Activated CD4-positive, alpha-beta T cell treated with anti-CD3 and anti-CD28 coated beads, Interleukin-2, amount 50 U/mL, for 24 hours (primary cell): Measurements from ENCODE around the gene ERMAP.
A peak's percentile ranks its signal among the peaks of the same experiment; 100 is the strongest.
"Not testable (repeated sequence)": the region's sequence is repeated elsewhere in the genome, so short reads cannot be mapped to it uniquely, and the experiment has no call there.

Experiments
- DNase-seq, 2 donors: peaks; one replicate each; pipeline ENCODE4 v3.0.0-alpha.2; 2020; ENCODE audit warnings: low read depth in 1 of 2, low spot score in 1 of 2

Gene ERMAP

DNA sequence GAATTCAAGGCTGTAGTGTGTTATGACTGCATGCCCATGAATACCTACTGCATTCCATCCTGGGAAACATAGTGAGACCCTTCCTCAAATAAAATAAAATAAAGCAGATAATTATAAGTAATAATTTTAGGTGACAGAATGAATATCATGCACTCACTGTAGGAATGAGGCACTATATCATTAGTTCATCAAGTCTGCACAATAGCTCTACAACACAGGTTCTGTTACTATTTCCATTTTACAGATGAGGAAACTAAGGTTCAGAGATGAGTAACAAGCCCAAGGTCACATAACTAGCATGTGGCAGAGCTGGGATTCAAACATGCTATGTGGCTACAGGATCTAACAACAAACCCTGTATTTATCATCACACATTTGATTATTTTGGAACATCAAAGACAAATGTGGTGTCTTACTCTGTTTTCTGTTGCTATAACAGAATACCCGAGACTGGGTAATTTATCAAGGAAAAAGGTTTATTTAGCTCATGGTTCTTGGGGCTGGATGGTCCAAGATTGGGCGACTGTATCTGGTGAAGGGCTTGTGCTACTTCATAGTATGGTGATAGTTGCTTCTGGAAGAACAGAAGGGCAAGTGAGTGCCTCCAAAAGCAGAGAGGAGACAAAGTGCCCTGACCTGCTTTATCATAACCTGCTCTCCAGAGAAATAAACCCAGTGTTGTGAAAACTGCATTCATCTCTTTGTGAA, 24.7 kb downstream of the ERMAP start:
- DNase-seq, result no peak

DNA sequence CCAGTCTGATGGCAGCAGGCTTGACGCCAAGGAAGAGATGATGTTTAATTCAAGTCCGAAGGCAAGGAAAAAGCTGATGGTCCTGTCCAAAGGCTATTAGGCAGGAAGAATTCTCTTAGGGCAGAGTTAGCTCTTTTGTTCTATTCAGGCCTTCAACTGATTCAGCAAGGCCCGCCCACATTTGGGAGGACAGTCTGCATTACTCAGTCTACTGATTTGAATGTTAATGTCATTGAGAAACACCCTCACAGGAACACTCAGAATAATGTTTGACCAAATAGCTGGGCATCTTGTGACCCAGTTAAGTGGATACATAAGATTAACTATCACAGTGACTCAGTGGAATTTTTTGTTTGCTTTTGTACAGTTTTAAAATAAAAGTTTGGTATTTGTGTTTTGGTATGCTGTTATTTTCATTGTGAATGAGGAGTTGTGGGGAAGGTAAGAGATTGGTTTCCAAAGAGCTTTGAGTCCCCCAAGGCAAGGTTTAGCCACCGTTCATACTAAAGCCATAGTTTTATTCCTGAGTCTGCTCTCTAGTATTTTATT, 27.7 kb downstream of the ERMAP start:
- no peak for DNase-seq

DNA sequence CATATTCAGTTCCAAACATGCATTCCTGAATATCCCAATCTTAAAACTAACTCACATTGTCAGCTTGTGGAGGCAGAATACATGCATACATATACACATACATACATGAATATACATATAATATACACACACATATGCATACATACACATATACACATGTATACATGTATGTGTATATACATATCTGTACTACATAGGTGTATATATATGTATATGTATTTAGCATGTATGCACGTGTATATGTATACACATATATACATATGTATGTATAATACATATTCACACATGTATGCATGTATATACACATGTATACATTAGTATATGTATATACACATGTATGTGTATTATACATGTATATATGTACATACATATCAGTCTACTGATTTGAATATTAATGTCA, 28.3 kb downstream of the ERMAP start:
- DNase-seq, result no peak

DNA sequence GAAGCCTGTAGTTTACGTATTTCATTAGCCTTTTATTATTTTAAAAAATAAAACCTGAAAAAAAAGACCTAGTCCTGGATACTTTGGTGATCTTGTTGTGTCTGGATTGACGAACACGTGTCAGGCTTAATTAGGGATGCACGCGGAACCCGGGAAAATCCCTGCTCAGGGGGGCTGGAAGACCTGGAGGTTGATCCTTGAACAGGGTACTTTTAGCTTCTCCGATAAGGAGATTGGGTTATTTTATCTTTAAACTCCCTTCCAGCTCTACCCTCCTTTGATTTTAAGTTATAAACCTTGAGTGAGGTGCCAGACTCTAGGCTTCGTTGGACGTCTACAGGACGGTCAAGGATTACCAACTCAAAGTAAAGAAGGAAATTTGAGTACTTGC, 28.9 kb downstream of the ERMAP start:
- DNase-seq, result no peak

DNA sequence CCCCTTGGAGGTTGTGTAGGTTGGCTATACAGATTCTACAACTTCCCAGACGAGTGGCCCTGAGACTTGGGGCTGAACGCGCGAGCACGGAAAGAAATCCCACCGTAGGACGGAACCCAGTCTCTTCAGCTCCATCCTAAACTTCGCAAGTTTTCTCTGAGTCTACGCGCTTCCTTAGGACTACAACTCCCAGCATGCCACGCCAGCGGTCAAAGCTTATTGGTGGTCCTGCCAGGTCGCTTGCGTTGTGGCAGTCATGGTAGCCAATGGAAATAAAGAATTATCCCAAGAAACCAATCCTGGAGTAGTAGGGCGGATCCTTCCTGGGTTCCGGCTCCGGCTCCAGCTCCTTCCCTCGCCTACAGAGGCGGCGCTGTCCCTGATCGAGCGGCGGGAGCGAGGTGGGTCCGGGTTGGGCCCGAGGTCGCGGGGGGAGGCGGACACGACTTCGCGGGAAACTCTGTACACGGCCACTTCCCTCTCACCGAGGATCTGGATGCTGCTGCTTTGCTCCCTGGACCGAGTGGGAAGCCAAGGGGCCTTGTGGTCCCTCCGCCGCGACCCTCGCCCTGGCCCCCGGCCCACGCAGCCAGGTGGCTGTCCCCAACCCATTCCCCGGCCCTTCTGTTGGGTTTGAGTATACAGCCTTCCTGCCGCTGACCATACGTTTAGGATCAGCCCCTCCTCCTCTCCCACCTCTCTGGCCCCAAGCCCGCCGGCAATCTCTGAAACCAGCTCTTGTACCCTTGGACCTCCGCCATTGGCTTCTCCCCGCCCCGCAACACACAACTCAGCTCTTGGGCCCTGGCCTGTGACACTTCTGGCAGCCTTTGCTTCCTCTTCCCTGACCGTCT, 29.6 kb downstream of the ERMAP start, which contains the start of gene ZNF691:
Gene ZNF691, plus strand, starts transcription at position 357 of the 854 bp plus-strand sequence. CDS start 3,046 bp downstream, outside the sequence.
- DNase-seq, result peak; percentile 63 to 89

DNA sequence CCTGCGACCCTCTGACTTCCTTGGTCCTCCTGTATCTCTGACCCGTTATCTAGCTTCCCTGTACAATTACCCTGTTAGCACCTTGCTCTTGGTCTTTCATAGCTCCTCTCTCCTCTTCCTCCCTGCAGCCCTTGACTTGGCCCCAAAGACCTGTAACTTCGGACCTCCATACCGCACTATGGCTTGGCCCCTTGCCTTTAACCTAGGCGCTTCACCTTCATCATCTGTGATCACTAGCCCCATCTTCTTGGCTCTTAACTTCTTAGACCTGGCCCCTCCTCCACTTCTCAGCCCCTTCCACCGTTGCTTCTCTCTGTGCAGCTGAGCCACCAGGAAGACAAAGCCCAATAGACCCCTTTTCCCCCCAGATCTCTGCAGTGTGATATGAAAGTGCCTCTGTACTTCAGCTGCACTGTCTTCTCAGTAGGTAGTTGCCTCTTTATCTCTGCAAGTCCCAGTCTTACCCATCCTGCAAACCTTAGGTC, 30.2 kb downstream of the ERMAP start:
- no peak for DNase-seq

DNA sequence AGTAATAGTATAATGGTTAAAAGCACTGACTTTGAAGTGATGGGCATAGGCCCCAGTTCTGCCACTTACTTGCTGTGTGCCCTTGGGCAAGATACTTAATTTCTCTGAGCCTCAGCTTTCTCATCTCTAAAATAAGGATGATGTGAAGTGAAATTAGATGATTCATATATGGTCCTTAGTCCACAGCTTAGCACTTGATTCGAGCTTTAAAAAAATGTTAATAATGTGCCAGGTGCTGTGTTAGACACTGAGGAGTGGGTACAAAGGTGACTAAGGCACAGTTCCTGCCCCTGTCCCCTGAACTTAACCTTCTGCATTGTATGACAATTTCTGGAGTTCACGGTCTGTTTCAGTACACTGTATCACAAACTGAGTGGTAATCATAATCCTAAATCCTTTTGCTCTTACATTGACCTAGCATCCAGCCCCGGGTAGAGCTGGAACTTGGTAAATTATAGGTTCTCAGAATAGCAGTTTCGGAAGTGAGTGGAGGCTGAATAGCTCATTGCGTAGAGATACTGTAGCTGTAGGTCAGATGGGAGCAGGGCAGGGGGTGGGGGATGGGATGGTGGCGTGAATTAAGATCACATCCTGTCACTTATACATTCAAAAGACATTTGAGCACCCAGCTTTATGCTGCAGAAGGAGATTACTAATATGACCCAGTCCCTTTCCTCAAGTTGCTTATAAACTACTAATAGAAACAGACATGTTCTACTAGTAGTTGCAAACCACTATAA, 31.0 kb downstream of the ERMAP start:
- DNase-seq, result no peak

DNA sequence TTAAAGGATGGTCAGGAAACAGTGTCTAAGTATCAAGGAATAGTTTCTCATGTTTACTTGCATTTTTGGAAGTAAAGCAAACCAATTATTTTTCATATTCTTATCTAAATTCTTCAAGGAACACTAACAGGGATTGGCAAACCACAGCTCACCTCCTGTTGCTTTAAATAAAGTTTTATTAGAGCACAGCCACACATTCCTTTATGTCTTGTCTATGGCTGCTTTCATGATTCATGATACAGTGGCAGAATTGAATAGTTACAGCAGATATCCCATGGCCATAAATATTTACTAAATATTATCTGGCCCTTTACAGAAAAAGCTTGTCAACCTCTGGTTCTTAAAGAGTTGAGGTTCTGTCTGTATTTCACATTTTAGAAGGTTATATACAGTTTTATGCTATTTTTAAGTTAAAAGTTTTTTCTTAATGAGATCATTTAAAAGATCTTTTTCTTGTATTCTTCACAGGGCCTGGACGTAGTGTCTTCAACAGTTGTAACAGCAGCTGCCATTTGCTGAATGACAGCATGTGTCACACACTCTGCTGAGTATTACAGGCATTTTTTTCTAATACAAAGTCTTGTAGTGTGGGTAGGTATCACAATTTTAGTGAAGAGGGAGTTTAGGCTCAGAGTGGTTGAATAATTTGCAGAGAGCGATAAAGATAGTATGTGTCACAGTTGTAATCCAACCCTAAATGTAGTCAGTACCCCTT, 32.1 kb downstream of the ERMAP start:
- DNase-seq, result no peak

DNA sequence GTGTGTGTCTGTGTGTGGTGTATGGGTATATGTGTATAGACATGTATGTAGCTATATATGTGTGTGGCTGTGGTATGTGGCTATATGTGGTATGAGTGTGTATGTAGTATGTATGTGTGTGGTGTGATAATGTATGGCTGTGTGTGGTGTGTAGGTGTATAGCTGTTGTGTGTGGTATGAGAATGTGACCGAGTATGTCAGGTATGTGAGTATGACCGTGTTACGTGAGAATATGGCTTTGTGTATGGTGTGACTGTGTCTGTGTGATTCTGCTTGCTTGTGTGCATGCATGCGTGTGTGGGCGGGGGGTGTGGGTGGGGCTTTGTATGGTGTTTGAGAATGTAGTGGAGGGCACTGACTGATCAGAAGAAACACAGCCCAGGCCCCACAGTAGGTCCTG, 33.0 kb downstream of the ERMAP start:
- no peak for DNase-seq

DNA sequence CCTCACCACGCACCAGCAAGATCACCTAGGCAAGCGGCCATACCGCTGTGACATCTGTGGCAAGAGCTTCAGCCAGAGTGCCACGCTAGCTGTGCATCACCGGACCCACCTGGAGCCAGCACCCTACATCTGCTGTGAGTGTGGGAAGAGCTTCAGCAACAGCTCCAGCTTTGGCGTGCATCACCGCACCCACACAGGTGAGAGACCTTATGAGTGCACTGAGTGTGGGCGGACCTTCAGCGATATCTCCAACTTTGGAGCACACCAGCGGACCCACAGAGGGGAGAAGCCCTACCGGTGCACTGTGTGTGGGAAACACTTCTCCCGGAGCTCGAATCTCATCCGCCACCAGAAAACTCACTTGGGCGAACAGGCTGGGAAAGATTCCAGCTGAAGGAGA, 34.5 kb downstream of the ERMAP start:
- DNase-seq, result no peak

DNA sequence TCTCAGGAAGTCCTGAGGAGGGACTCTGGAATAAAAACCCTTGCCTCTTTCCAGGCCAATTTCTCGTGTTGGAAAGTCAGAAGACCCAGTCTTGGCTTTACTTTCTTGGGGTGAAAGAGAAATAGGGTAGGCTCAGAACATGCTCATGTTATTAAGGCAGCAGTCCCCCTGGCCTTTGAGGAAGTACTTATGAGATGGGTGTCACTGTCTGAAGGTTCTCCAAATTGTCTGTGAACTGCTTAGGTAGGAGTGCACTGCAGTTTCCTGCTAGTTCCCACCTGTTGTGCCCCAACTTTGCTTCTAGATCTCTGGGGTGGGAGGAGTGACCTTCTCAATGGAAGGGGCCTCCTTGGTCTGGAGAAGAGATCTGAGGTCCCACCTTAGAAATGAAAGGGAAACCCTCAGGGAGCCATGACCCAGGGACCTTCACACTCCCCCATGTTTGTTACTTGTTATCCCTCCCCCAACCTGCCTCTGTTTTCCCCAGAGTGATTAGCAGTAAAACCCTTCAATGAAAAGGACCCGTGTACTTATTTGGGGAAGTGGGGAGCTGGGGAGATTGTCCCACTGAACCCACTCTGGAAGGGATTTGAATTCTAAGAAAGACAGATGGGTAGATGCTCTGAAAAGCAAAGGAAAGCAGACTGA, 35.2 kb downstream of the ERMAP start:
- DNase-seq, result no peak

DNA sequence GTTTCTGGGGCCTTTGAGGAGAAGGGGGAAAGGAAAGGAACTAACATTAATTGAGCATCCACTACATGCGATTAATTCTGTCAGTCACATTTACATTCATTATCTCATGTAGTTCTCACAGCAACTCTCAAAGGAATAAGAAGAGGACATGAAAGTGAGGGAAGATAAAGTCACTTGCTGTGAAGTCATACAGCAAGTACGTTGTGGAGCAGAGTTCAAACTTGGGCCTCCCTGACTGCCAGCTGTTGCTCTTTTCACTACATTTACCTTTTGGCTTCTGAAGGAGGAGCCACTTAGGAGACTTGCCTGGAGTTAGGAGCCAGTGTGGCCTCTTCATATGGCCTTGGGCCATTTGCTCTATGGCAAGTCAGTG, 35.7 kb downstream of the ERMAP start:
- DNase-seq, result no peak

DNA sequence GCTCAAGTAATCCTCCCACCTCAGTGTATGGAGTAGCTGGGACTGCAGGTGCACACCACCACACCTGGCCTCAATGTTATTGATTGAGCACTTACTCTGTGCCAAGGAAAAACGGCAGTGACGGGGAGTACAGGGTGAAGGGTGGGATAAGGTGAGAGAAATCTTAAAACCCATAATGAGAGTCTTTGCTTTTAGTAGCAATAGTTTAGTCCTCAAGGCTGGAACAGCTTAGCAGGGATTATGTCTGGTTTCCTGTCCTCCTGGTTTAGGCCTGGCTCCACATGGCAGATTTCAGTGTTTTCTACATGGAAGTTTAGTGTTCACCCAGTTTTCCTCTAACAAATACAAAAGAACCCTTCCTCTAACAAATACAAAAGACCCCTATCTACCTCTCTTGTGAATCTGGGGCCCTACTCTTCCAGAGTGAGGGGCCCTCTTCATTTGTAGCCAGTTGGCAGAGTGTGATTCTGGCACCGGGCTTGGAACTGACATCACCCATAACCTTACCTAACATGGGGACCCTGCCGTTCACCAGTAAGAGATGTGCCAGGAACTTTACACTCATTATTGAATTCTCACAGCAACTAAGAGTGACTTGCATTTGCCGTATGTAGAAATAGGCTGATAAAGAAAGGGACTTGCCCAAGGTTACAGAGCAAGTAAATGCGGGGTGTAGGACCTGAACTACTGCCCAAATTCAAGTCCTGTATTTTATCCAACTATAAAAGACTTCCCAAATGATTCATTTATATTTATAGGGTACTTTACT, 36.4 kb downstream of the ERMAP start:
- DNase-seq, result no peak

DNA sequence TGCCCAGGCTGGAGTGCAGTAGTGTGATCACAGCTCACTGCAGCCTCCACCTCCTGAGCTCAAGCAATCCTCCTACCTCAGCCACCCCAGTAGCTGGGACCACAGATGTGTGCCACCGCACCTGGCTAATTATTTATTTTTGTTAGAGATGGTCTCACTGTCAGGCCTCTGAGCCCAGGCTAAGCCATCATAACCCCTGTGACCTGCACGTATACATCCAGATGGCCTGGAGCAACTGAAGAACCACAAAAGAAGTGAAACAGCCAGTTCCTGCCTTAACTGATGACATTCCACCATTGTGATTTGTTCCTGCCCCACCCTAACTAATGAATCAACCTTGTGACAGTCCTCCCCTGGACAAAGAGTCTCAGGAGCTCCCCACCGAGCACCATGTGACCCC, 39.6 kb downstream of the ERMAP start:
- not testable (repeated sequence) for DNase-seq

DNA sequence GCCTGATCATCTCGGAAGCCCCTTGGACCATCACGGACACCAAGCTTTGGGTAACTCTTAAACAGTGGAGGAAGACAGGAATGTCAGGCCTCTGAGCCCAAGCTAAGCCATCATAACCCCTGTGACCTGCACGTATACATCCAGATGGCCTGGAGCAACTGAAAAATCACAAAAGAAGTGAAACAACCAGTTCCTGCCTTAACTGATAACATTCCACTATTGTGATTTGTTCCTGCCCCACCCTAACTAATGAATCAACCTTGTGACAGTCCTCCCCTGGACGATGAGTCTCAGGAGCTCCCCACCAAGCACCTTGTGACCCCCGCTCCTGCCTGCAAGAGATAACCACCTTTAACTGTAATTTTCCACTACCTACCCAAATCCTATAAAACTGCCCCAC, 42.4 kb downstream of the ERMAP start:
- DNase-seq, result not testable (repeated sequence)

DNA sequence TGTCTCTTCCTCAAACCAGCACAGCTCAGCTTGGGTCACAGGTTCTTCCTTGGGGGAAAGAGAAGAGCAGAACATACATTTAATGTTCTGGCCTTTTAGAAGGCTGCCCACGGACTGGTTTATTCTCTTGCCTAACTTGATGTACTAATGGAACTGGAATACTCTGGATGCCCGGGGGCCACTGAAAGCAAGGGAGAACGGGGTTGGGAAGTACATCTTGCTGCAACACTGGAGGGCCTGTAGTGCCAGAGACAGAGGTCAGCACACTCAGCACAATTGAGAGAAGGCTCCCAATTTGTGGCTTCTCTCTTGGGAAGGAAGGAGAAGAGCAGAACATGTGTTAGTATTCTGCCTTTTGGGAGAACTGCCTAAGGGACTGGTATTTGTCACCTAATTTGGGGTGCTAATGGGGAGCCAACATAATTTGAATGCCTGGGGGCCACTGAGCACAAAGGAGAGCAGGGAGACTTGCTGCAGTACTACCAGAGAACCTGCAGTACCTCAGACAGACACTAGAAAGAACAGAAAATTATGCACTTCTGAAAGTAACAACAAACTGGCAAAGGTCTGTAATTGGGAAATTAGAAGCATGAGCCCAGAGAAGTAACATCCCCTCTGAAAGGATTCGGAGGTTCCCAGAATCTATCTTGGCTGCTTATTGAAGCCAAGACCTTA, 43.6 kb downstream of the ERMAP start:
- DNase-seq, result no peak

DNA sequence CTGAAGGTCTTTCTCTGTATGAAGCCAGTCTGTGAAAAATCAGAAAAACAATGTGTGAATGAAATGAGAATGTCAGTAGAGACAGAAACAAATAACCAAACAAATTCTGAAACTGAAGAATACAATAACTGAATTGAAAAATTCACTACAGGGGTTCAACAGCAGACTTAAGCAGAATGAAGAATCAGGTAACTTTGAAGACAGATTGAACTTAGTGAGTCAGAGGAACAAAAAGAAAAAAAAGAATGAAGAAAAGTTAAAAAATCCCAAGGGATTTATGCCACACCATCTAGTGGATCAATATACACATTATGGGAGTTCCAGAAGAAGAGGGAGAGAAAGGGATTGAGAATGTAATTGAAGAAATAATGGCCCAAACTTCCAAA, 44.1 kb downstream of the ERMAP start:
- DNase-seq, result no peak

DNA sequence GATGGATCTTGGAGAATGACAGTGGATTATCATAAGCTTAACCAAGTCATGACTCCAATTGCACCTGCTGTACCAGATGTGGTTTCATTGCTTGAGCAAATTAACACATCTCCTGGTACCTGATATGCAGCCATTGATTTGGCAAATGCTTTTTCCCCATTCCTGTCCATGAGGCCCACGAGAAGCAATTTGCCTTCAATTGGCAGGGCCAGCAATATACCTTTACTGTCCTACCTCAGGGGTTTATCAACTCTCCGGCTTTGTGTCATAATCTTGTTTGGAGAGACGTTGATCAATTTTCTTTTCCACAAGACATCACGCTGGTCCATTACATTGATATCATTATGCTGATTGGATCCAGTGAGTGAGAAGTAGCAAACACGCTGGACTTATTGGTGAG, 49.6 kb downstream of the ERMAP start:
- no peak for DNase-seq

DNA sequence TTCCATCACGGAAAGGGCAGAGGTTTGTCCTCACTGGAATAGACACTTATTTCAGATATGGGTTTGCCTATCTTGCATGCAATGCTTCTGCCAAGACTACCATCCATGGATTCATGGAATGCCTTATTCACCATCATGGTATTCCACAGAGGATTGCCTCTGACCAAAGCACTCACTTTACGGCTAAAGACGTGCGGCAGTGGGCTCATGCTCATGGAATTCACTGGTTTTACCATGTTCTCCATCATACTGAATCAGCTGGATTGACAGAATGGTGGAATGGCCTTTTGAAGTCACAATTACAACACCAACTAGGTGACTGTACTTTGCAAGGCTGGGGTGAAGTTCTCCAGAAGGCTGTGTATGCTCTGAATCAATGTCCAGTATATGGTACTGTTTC, 51.5 kb downstream of the ERMAP start:
- not testable (repeated sequence) for DNase-seq
